Measurements from ENCODE around the gene COX4I1. TPM values are rescaled to one million over a fixed set of nuclear protein-coding genes. Genes with fewer than 3 reads are reported as not detected.

Gene COX4I1
- total RNA-seq, 1 donor from 2014 or later = 148 TPM

DNA sequence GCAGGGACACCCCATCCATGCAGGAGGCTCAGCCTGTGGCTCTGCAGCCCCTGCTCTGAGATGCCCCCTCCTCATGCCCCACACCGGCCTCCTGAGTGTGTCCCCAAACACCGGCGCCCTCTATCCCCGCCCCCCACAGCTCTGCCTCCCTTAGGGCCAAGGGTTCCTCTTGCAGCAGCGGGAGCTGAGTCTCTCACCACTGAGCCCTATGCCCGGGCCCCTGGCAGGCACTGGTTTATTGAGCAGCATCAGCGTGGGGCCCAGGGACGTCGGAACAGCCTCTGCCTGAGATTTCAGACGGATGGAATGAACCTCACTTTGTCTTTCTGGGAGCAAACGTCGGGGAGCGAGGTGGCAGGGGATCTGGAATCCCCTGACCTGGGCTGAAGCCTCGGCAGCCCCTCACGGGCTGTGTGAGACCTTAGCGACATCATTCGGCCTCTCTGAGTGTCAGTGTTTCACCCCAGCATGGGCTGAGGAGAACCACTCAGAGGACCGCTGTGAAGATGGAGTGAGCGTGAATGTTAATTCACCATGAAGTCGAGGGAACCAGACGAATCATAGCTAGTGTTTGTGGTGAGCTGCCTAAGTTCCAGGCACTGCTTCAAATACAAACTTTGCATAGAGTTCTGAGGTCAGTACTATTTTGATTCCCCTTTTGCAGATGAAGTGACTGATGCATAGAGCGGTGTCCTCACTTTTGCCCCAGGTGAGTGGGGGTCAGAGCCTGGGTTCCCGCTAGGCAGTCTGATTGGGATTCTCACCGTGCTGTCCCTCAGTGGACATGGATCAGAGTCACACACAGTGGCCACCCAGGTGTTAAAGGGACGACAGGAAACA, 43.3 kb upstream of the COX4I1 start:
- Histone ChIP-seq H3K36me3 (no peaks in the 10 kb centered on the region), H3K27me3 (no peaks in the 10 kb centered on the region), H3K4me3 (no peak overlapping the region), H3K9me3 (no peaks in the 10 kb centered on the region), H3K4me1 (no peaks in the 10 kb centered on the region), H3K27ac (no peak overlapping the region)
- intact Hi-C loops (cut with DNase I) = no loop called here
- TF ChIP-seq, protein P1, sequence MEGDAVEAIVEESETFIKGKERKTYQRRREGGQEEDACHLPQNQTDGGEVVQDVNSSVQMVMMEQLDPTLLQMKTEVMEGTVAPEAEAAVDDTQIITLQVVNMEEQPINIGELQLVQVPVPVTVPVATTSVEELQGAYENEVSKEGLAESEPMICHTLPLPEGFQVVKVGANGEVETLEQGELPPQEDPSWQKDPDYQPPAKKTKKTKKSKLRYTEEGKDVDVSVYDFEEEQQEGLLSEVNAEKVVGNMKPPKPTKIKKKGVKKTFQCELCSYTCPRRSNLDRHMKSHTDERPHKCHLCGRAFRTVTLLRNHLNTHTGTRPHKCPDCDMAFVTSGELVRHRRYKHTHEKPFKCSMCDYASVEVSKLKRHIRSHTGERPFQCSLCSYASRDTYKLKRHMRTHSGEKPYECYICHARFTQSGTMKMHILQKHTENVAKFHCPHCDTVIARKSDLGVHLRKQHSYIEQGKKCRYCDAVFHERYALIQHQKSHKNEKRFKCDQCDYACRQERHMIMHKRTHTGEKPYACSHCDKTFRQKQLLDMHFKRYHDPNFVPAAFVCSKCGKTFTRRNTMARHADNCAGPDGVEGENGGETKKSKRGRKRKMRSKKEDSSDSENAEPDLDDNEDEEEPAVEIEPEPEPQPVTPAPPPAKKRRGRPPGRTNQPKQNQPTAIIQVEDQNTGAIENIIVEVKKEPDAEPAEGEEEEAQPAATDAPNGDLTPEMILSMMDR (IDR thresholded peaks at IDR 0.05) = no peak
- DNase-seq (ENCODE audit: low spot score in 2 of 2) = no peak

DNA sequence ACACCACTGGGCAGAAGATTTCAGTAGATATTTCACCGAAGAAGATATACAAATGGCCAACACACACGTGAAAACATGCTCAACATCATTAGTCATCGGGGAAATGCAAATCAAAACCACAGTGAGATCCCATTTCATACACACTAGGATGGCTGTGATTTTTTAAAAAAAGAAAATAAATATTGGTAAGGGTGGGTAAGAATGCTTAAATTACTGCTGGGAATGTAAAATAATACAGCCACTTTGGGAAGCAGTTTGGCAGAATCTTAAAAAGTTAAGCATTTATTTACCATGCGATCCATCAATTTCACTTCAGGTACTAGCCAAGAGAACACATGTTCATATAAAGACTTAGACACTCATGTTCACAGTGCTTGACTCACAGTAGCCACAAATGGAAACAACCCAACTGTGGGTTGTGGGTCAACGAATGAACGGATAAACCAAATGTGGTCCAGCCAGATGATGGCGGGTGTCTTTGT, 42.1 kb upstream of the COX4I1 start:
- H3K4me1 ChIP-seq = no peaks in the 10 kb centered on the region
- TF ChIP-seq, protein P1 (IDR thresholded peaks at IDR 0.05) = no peak
- DNase-seq (ENCODE audit: low spot score in 2 of 2) = no peak
- H3K27me3 ChIP-seq = no peaks in the 10 kb centered on the region
- H3K27ac ChIP-seq = no peak overlapping the region
- no peaks in the 10 kb centered on the region for H3K36me3 ChIP-seq
- intact Hi-C loops (cut with DNase I) = no loop called here
- H3K4me3 ChIP-seq = no peak overlapping the region
- H3K9me3 ChIP-seq = no peaks in the 10 kb centered on the region

DNA sequence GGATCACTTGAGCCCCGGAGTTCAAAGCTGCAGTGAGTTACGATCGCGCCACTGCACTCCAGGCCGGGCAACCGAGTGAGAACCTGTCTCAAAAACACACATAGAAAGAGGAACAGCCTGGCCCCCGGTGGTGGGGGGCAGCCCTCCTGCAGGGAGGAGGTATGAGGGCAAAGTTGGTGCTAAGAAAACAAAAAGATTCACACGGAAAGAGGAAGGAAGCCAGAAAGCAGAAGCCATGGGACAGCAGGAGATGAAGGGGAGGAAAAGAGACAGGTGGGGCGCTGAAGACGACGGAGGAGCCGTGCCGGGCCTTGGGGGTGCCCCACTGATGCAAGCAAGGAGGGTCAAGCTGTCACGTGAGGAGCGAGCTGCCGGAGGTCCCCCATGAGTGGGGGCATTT, 40.4 kb upstream of the COX4I1 start:
- Histone ChIP-seq H3K9me3 (no peaks in the 10 kb centered on the region), H3K36me3 (no peaks in the 10 kb centered on the region), H3K4me1 (no peaks in the 10 kb centered on the region)

DNA sequence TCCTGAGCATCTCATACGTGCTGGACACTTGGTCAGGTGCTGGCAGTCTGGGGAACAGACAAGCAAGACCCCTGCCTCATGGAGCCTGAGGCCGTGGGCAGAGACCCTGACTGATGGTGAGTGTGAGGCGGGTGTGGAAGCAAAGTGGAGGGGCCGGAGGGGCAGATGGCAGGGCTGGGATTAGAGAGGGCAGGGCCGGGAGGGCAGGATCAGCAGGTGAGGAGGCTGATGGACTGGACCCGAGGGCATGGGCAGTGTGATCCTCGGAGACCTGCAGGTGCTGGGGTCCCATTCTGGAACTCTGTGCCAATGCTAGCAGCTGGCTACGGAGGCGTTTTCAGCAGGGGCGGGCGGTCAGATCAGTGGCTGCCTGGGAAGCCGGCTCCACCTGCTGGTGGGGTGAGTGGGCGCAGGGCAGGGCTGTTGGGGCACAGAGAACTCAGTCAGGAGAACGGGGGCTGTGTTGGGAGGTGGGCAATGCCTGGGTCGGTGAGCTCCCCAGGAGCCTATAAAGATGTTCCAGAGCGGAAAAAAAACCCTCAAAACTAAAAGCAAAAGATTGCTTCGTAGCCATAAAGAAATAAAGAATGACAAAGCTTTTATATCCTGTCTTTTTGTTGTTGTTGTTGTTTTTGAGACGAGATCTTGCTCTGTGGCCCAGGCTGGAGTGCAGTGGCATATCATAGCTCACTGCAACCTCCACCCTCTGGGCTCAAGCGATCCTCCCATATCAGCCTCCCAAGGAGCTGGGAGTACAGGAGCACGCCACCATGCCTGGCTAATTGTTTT, 39.7 kb upstream of the COX4I1 start:
- Histone ChIP-seq H3K9me3 (no peaks in the 10 kb centered on the region), H3K36me3 (no peaks in the 10 kb centered on the region), H3K27ac (no peak overlapping the region), H3K27me3 (no peaks in the 10 kb centered on the region), H3K4me1 (no peaks in the 10 kb centered on the region), H3K4me3 (no peak overlapping the region)
- no peak for DNase-seq (ENCODE audit: low spot score in 2 of 2)
- intact Hi-C loops (cut with DNase I) = no loop called here
- TF ChIP-seq, protein P1 (IDR thresholded peaks at IDR 0.05) = no peak

More for the DNA sequence above, 40.4 kb upstream of the COX4I1 start:
- Histone ChIP-seq H3K27ac (no peak overlapping the region), H3K27me3 (no peaks in the 10 kb centered on the region), H3K4me3 (no peak overlapping the region)
- intact Hi-C loops (cut with DNase I) = no loop called here
- DNase-seq (ENCODE audit: low spot score in 2 of 2) = no peak
- TF ChIP-seq, protein P1 (IDR thresholded peaks at IDR 0.05) = no peak

DNA sequence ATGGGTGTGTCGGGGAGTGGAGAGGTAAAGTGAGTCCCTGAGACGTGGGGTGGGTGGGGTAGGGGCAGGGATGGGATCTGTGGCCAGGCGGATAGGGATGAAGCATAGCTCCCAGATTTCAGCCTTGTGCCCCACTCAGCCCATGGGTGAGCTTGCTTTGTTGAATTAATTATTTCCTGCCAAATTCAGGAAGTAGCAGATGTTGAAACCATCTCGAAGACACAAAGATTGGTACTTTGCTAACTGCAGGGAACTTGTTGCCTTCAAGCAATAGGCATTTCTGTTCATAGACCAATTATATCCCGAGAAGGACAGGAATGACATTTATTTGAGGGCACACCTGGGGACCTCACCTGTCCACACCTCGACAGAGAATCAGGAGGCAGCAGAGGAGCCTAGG, 37.6 kb upstream of the COX4I1 start:
- H3K36me3 ChIP-seq = no peaks in the 10 kb centered on the region
- no peak for DNase-seq (ENCODE audit: low spot score in 2 of 2)
- intact Hi-C loops (cut with DNase I) = no loop called here
- H3K27me3 ChIP-seq = no peaks in the 10 kb centered on the region
- TF ChIP-seq, protein P1 (IDR thresholded peaks at IDR 0.05) = no peak
- H3K4me1 ChIP-seq = no peaks in the 10 kb centered on the region
- no peak overlapping the region for H3K4me3 ChIP-seq
- no peak overlapping the region for H3K27ac ChIP-seq
- H3K9me3 ChIP-seq = no peaks in the 10 kb centered on the region

Measured in ascending aorta (tissue), 2 donors.